Loucy (cell line): ENCODE data around the gene TIMM10.

Source experiments
- H2AFZ ChIP-seq: fragments of 200-600 bp; sonication (generic); 2 replicates; pipeline ENCODE4 v1.6.0; 2016; ENCODE audit warnings: antibody characterized with exemption, mild to moderate bottlenecking, low read length, moderate library complexity
- H3F3A ChIP-seq: fragments of 200-600 bp; 2 replicates; pipeline ENCODE4 v1.6.0; 2016; ENCODE audit warnings: antibody characterized with exemption, low read depth, mild to moderate bottlenecking
- H3K27me3 ChIP-seq: fragments of 200-600 bp; sonication (generic); 2 replicates; pipeline ENCODE4 v1.6.1; 2014; ENCODE audit warnings: low read length, mild to moderate bottlenecking; ENCODE audit not compliant: insufficient read depth, poor library complexity, severe bottlenecking
- H3K36me3 ChIP-seq: fragments of 200-600 bp; sonication (generic); 2 replicates; pipeline ENCODE4 v1.6.1; 2016; ENCODE audit warnings: low read length; ENCODE audit not compliant: insufficient read depth
- H3K4me1 ChIP-seq: fragments of 200-600 bp; sonication (generic); 2 replicates; pipeline ENCODE4 v1.5.1; 2014; ENCODE audit warnings: low read length, mild to moderate bottlenecking; ENCODE audit not compliant: insufficient read depth, poor library complexity, severe bottlenecking
- H3K4me2 ChIP-seq: fragments of 200-600 bp; sonication (generic); 2 replicates; pipeline ENCODE4 v1.6.0; 2014; ENCODE audit warnings: antibody characterized with exemption, low read length, low read depth, mild to moderate bottlenecking; ENCODE audit not compliant: poor library complexity, severe bottlenecking
- H3K4me3 ChIP-seq: fragments of 200-600 bp; sonication (generic); 2 replicates; pipeline ENCODE4 v1.5.1; 2014; ENCODE audit warnings: low read length, mild to moderate bottlenecking, mixed read lengths; ENCODE audit not compliant: poor library complexity, severe bottlenecking
- H3K79me2 ChIP-seq: fragments of 200-600 bp; sonication (generic); 2 replicates; pipeline ENCODE4 v1.6.1; 2014; ENCODE audit warnings: low read length; ENCODE audit not compliant: insufficient read depth
- H3K9ac ChIP-seq: fragments of 200-600 bp; sonication (generic); 2 replicates; pipeline ENCODE4 v1.6.0; 2014; ENCODE audit warnings: mild to moderate bottlenecking, low read depth, low read length, moderate library complexity; ENCODE audit not compliant: poor library complexity, severe bottlenecking
- H3K9me2 ChIP-seq: fragments of 200-600 bp; sonication (generic); replicated peaks from 2 replicates; pipeline ENCODE4 v1.6.1; 2016; ENCODE audit warnings: low read depth, low read length, mixed read lengths
- H3K9me3 ChIP-seq: fragments of 200-600 bp; sonication (generic); 2 replicates; pipeline ENCODE4 v1.6.1; 2014; ENCODE audit warnings: mild to moderate bottlenecking, antibody characterized with exemption, low read length, low read depth; ENCODE audit not compliant: insufficient read depth
- H4K20me1 ChIP-seq: fragments of 200-600 bp; sonication (generic); 2 replicates; pipeline ENCODE4 v1.6.0; 2014; ENCODE audit warnings: antibody characterized with exemption, low read length, mild to moderate bottlenecking; ENCODE audit not compliant: insufficient read depth, poor library complexity, severe bottlenecking
- CTCF ChIP-seq: fragments of 200-600 bp; sonication (generic); conservative IDR thresholded peaks from 2 replicates; pipeline ENCODE4 v1.5.1; 2014; ENCODE audit warnings: mild to moderate bottlenecking, antibody characterized with exemption, low read length
- EZH2phosphoT487 ChIP-seq: fragments of 200-600 bp; IDR thresholded peaks from 2 replicates; pipeline ENCODE4 v1.6.1; 2018; ENCODE audit warnings: antibody characterized with exemption, mild to moderate bottlenecking, moderate library complexity, borderline replicate concordance

TIMM10 gene

GRCh38 chr11:57480409-57481137 lies 50.0 kb downstream of the TIMM10 start:
- TF ChIP-seq EZH2phosphoT487 (no peak), CTCF (peak; percentile 92)
- H3K9me3 ChIP-seq, result no peaks in the 10 kb centered on the region
- no peaks in the 10 kb centered on the region for H4K20me1 ChIP-seq
- H3K9me2 ChIP-seq, result no peaks in the 10 kb centered on the region
- no peaks in the 10 kb centered on the region; the same call in 1 of the 2 replicates for H3K79me2 ChIP-seq
- H2AFZ ChIP-seq, result no peak overlapping the region
- H3F3A ChIP-seq, result no peaks in the 10 kb centered on the region
- H3K36me3 ChIP-seq, result peaks cover 14% of the 10 kb centered on the region; the same call in 1 of the 2 replicates
- H3K4me1 ChIP-seq, result peaks cover 13% of the 10 kb centered on the region
- H3K9ac ChIP-seq, result no peak overlapping the region
- no peaks in the 10 kb centered on the region for H3K27me3 ChIP-seq
- H3K4me3 ChIP-seq, result no peak overlapping the region
- no peak overlapping the region for H3K4me2 ChIP-seq

GRCh38 chr11:57479911-57480310 lies 50.6 kb downstream of the TIMM10 start:
- Histone ChIP-seq H3K4me2 (no peak overlapping the region), H3K36me3 (peaks cover 8% of the 10 kb centered on the region; the same call in 1 of the 2 replicates), H3K79me2 (no peaks in the 10 kb centered on the region; the same call in 1 of the 2 replicates), H3K9me3 (no peaks in the 10 kb centered on the region), H4K20me1 (no peaks in the 10 kb centered on the region), H3K4me3 (no peak overlapping the region), H3K9ac (no peak overlapping the region), H2AFZ (no peak overlapping the region), H3K9me2 (no peaks in the 10 kb centered on the region), H3K27me3 (no peaks in the 10 kb centered on the region), H3K4me1 (peaks cover 17% of the 10 kb centered on the region), H3F3A (no peaks in the 10 kb centered on the region)
- TF ChIP-seq EZH2phosphoT487 (no peak), CTCF (no peak)

- Histone ChIP-seq H3K9me2 (no peaks in the 10 kb centered on the region), H3K79me2 (no peaks in the 10 kb centered on the region; the same call in 1 of the 2 replicates), H3K36me3 (peaks cover 3% of the 10 kb centered on the region; the same call in 1 of the 2 replicates), H3K9ac (no peak overlapping the region), H3K27me3 (no peaks in the 10 kb centered on the region), H4K20me1 (no peaks in the 10 kb centered on the region), H3K4me3 (no peak overlapping the region), H3K4me1 (peaks cover 24% of the 10 kb centered on the region), H3F3A (no peaks in the 10 kb centered on the region), H2AFZ (no peak overlapping the region), H3K9me3 (no peaks in the 10 kb centered on the region), H3K4me2 (no peak overlapping the region)
- no peak for TF ChIP-seq EZH2phosphoT487
- TF ChIP-seq CTCF, result no peak
These were observed 51.4 kb downstream of the TIMM10 start for GRCh38 chr11:57479021-57479663.
